Nephron progenitor cell (in vitro differentiated cells): ENCODE measurements around the gene ARSB.
A peak's percentile ranks its signal among the peaks of the same experiment; 100 is the strongest.

Experiments used
- DNase-seq: peaks from one replicate; pipeline ENCODE4 v3.0.0; 2021
- H3K27ac Mint-ChIP-seq: 2 replicates; pipeline ENCODE4 v1.8.0; 2021; ENCODE audit warnings: mild to moderate bottlenecking, moderate library complexity, mixed read lengths
- H3K27me3 Mint-ChIP-seq: 2 replicates; pipeline ENCODE4 v1.8.0; 2021; ENCODE audit warnings: mild to moderate bottlenecking, low read depth, mixed read lengths; ENCODE audit not compliant: poor library complexity
- H3K36me3 Mint-ChIP-seq: 2 replicates; pipeline ENCODE4 v1.8.0; 2021; ENCODE audit warnings: low read depth, mixed read lengths
- H3K4me1 Mint-ChIP-seq: 2 replicates; pipeline ENCODE4 v1.8.0; 2021; ENCODE audit warnings: mixed read lengths
- H3K4me3 Mint-ChIP-seq: 2 replicates; pipeline ENCODE4 v1.8.0; 2021; ENCODE audit warnings: mild to moderate bottlenecking, moderate library complexity, mixed read lengths
- H3K9me3 Mint-ChIP-seq: 2 replicates; pipeline ENCODE4 v1.8.0; 2021; ENCODE audit warnings: mild to moderate bottlenecking, moderate library complexity, mixed read lengths
- TF ChIP-seq, protein P1 (sequence below): fragments of 200-600 bp; sonication (generic); IDR thresholded peaks from 2 replicates; pipeline ENCODE4 v1.5.0; 2021; ENCODE audit warnings: antibody characterized with exemption

Gene ARSB

DNA sequence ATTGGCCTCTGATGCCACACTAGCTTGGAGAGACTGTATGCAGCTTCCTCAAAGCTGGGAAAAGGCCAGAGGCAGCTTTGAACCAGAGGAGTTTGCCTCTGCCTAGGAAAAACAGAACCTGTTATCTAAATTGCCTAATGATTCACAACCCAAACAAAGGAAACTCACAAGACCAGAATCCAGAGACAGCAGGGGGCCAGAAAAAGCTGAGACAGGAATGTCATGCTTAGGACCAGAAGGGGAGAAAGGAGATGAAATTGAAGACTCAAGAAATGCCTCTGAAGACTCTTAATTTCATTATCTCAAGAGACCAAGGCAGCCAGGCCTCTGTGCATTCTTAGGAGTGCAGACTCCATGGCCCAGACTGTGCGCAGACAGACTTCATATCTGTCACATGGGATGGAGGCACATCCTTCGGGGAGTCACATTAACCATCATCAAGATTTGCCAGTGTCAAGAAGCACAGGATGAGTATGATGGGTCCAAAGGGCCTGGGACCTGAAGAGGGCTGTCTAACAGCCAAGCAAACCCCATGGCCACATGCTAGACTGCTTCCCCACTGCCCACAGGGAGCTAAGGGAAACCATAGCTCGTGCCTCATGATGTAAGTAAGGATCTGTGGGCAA lies 57.3 kb downstream of the ARSB start:
- H3K36me3 Mint-ChIP-seq, result peaks cover 15% of the 10 kb centered on the region
- no peak overlapping the region for H3K4me3 Mint-ChIP-seq
- peaks cover 20% of the 10 kb centered on the region for H3K4me1 Mint-ChIP-seq
- TF ChIP-seq, protein P1, sequence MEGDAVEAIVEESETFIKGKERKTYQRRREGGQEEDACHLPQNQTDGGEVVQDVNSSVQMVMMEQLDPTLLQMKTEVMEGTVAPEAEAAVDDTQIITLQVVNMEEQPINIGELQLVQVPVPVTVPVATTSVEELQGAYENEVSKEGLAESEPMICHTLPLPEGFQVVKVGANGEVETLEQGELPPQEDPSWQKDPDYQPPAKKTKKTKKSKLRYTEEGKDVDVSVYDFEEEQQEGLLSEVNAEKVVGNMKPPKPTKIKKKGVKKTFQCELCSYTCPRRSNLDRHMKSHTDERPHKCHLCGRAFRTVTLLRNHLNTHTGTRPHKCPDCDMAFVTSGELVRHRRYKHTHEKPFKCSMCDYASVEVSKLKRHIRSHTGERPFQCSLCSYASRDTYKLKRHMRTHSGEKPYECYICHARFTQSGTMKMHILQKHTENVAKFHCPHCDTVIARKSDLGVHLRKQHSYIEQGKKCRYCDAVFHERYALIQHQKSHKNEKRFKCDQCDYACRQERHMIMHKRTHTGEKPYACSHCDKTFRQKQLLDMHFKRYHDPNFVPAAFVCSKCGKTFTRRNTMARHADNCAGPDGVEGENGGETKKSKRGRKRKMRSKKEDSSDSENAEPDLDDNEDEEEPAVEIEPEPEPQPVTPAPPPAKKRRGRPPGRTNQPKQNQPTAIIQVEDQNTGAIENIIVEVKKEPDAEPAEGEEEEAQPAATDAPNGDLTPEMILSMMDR, result no peak
- peak overlapping the region; percentile 93 for H3K27ac Mint-ChIP-seq
- DNase-seq, result no peak
- H3K27me3 Mint-ChIP-seq, result peaks cover 8% of the 10 kb centered on the region
- H3K9me3 Mint-ChIP-seq, result peaks cover 4% of the 10 kb centered on the region

GRCh38 chr5:78926252-78926651 lies 58.9 kb downstream of the ARSB start:
- TF ChIP-seq, protein P1, result no peak
- peaks cover 7% of the 10 kb centered on the region for H3K36me3 Mint-ChIP-seq
- no peak for DNase-seq
- peaks cover 20% of the 10 kb centered on the region for H3K4me1 Mint-ChIP-seq
- peaks cover 7% of the 10 kb centered on the region for H3K27me3 Mint-ChIP-seq
- H3K4me3 Mint-ChIP-seq, result no peak overlapping the region
- H3K9me3 Mint-ChIP-seq, result no peaks in the 10 kb centered on the region
- H3K27ac Mint-ChIP-seq, result no peak overlapping the region

- H3K4me3 Mint-ChIP-seq, result no peak overlapping the region
- no peak overlapping the region for H3K27ac Mint-ChIP-seq
- peaks cover 7% of the 10 kb centered on the region for H3K36me3 Mint-ChIP-seq
- H3K27me3 Mint-ChIP-seq, result peaks cover 7% of the 10 kb centered on the region
- no peak for DNase-seq
- H3K4me1 Mint-ChIP-seq, result peaks cover 28% of the 10 kb centered on the region
- TF ChIP-seq, protein P1, result no peak
- H3K9me3 Mint-ChIP-seq, result no peaks in the 10 kb centered on the region
These were observed 59.8 kb downstream of the ARSB start for GRCh38 chr5:78925129-78925876.

- no peak for DNase-seq
- Mint-ChIP-seq H3K4me1 (peaks cover 21% of the 10 kb centered on the region), H3K27me3 (peaks cover 7% of the 10 kb centered on the region), H3K9me3 (no peaks in the 10 kb centered on the region), H3K36me3 (no peaks in the 10 kb centered on the region), H3K27ac (no peak overlapping the region), H3K4me3 (no peak overlapping the region)
- TF ChIP-seq, protein P1, result no peak
These were observed 61.5 kb downstream of the ARSB start for GRCh38 chr5:78923622-78923970.

DNA sequence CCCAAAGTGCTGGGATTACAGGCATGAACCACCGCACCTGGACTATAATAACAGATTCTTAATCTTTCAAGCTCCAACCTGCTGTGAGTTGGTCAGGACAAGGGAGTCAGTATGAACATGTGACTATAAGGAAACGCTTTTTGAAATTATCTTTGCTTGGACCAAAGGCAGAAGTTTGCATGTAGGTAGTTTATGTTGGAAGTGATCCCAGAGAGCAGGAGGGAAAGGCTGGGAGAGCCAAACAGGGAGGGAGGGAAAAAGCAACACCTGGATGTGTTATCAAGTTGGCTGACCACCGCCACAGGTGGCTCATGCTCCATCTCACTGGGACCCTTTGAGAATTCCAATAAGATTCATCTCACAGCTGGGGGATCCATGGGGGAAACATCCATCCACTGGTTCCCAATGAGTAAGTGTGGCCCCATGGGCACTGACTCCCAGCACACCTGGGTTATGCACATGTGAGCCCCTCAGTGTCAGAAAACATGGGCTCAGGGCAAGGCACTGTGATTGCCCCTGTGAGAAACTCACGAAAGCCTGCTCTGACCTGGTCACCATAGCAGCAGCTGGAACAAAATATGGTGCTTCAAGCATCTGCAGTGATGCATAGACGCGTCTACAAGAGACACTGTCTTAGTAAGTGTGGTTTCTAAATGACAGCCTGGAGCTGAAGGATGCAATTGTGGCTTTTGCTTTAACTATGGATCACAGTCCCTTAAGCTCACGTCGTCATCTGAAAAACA lies 62.1 kb downstream of the ARSB start:
- DNase-seq, result no peak
- Mint-ChIP-seq H3K27ac (no peak overlapping the region), H3K4me3 (no peak overlapping the region), H3K9me3 (no peaks in the 10 kb centered on the region), H3K36me3 (no peaks in the 10 kb centered on the region), H3K27me3 (peaks cover 7% of the 10 kb centered on the region), H3K4me1 (peaks cover 21% of the 10 kb centered on the region)
- TF ChIP-seq, protein P1, result no peak
